ENCODE results near the gene CYP4V2. TPM values are rescaled to one million over a fixed set of nuclear protein-coding genes. Genes with fewer than 3 reads are reported as not detected.

The CYP4V2 gene
- total and polyA plus RNA-seq, 11 donors: 14.4 to 44.6 (median 26.0) TPM

DNA sequence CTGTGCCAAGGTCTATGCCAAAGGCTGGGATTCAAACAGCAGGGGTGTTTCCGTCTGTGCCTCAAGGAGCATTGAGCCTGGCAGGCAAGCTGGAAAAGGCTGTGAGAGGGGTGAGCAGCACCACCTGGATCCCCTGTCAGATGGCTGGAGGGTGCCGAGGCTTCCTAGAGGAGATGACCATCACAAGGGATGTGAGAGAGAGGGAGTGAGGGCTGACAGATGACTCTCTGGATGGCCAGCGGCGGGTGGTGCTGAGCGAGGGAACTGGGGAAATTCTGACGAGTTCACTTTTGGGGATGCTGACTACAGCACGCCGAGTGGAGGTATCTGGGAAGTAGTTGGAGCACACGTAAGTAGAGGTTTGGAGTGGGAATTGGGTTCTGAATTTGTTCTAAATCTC lies 22.6 kb upstream of the CYP4V2 start:
- WGBS, 4 donors: 92 to 95% (median 93%) methylated on average over 9 of the region's 9 CpGs
- Histone ChIP-seq H3K4me3 (no peak overlapping the region), H3K36me3 (peaks cover 0 to under 1% (median 0%) of the 10 kb centered on the region in 9 donors), H3K4me1 (no peaks in the 10 kb centered on the region), H3K27me3 (no peaks in the 10 kb centered on the region), H3K9me3 (no peaks in the 10 kb centered on the region), H3K27ac (no peak overlapping the region)
- intact Hi-C loops (cut with DNase I): no loop called here
- DNase-seq (no peak), ATAC-seq (no peak)
- TF ChIP-seq, protein P1, sequence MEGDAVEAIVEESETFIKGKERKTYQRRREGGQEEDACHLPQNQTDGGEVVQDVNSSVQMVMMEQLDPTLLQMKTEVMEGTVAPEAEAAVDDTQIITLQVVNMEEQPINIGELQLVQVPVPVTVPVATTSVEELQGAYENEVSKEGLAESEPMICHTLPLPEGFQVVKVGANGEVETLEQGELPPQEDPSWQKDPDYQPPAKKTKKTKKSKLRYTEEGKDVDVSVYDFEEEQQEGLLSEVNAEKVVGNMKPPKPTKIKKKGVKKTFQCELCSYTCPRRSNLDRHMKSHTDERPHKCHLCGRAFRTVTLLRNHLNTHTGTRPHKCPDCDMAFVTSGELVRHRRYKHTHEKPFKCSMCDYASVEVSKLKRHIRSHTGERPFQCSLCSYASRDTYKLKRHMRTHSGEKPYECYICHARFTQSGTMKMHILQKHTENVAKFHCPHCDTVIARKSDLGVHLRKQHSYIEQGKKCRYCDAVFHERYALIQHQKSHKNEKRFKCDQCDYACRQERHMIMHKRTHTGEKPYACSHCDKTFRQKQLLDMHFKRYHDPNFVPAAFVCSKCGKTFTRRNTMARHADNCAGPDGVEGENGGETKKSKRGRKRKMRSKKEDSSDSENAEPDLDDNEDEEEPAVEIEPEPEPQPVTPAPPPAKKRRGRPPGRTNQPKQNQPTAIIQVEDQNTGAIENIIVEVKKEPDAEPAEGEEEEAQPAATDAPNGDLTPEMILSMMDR (IDR thresholded peaks at IDR 0.05): no peak
- no peak for TF ChIP-seq POLR2A (IDR thresholded peaks at IDR 0.05)

GRCh38 chr4:186169333-186169944 lies 21.9 kb upstream of the CYP4V2 start:
- H3K4me3 ChIP-seq: no peak overlapping the region
- 92 to 96% (median 94%) methylated on average over 17 to 18 of the region's 18 CpGs for WGBS, 4 donors
- H3K4me1 ChIP-seq: no peaks in the 10 kb centered on the region
- no peak for TF ChIP-seq POLR2A (IDR thresholded peaks at IDR 0.05)
- TF ChIP-seq, protein P1 (IDR thresholded peaks at IDR 0.05): no peak
- no peaks in the 10 kb centered on the region for H3K27me3 ChIP-seq
- intact Hi-C loops (cut with DNase I): no loop called here
- H3K9me3 ChIP-seq: no peaks in the 10 kb centered on the region
- no peak overlapping the region for H3K27ac ChIP-seq
- DNase-seq: no peak
- no peak for ATAC-seq
- no peaks in the 10 kb centered on the region for H3K36me3 ChIP-seq

GRCh38 chr4:186169945-186170802 lies 21.2 kb upstream of the CYP4V2 start:
- no peak overlapping the region for H3K4me3 ChIP-seq
- ATAC-seq (peak in 1 of 4 donors; percentile 33), DNase-seq (no peak)
- no peaks in the 10 kb centered on the region for H3K4me1 ChIP-seq
- intact Hi-C loops (cut with DNase I): no loop called here
- H3K36me3 ChIP-seq: no peaks in the 10 kb centered on the region
- no peaks in the 10 kb centered on the region for H3K9me3 ChIP-seq
- WGBS, 4 donors: 85 to 88% (median 86%) methylated on average over 16 of the region's 16 CpGs
- TF ChIP-seq POLR2A (IDR thresholded peaks at IDR 0.05): no peak
- TF ChIP-seq, protein P1 (IDR thresholded peaks at IDR 0.05): no peak
- H3K27ac ChIP-seq: no peak overlapping the region
- no peaks in the 10 kb centered on the region for H3K27me3 ChIP-seq

DNA sequence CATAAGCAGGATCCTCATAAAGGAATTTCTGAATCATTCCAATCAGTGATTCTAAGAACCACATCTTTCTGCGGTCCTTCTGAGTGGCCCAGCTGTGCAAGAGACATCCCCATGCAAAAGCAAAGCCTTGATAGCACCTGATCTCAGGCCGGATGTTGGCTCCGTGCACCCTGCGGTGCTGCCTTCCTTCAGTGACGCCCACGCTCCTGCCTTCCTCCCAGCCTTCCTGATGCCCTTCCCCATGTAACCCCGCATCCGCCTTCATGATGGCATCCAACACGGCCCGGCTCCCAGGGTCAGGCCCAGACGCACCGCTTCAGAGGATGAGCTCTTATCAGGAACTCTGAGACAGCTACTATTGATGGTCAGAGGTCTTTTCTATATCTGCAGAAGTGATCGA lies 20.4 kb upstream of the CYP4V2 start:
- no peaks in the 10 kb centered on the region for H3K9me3 ChIP-seq
- H3K27me3 ChIP-seq: no peaks in the 10 kb centered on the region
- ATAC-seq (no peak), DNase-seq (no peak)
- 65 to 79% (median 72%) methylated on average over 13 of the region's 13 CpGs for WGBS, 4 donors
- TF ChIP-seq, protein P1 (IDR thresholded peaks at IDR 0.05): no peak
- no peak for TF ChIP-seq POLR2A (IDR thresholded peaks at IDR 0.05)
- no peaks in the 10 kb centered on the region for H3K36me3 ChIP-seq
- H3K27ac ChIP-seq: no peak overlapping the region
- no peak overlapping the region for H3K4me3 ChIP-seq
- intact Hi-C loops (cut with DNase I): no loop called here
- H3K4me1 ChIP-seq: no peaks in the 10 kb centered on the region

Data from heart left ventricle (tissue), 16 donors.